Measurements from ENCODE around the gene JAK3. TPM values are rescaled to one million over a fixed set of nuclear protein-coding genes. Genes with fewer than 3 reads are reported as not detected.
"Not testable (repeated sequence)": the region's sequence is repeated elsewhere in the genome, so short reads cannot be mapped to it uniquely, and the experiment has no call there.

Gene JAK3
- polyA plus RNA-seq, 1 donor = 4.3 TPM

DNA sequence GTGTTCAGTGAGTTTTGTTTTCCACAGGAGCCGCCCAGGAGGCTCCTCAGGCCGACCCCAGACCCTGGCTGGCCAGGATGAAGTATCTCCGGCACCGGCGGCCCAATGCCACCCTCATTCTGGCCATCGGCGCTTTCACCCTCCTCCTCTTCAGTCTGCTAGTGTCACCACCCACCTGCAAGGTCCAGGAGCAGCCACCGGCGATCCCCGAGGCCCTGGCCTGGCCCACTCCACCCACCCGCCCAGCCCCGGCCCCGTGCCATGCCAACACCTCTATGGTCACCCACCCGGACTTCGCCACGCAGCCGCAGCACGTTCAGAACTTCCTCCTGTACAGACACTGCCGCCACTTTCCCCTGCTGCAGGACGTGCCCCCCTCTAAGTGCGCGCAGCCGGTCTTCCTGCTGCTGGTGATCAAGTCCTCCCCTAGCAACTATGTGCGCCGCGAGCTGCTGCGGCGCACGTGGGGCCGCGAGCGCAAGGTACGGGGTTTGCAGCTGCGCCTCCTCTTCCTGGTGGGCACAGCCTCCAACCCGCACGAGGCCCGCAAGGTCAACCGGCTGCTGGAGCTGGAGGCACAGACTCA lies 40.0 kb downstream of the JAK3 start:
- DNase-seq = no peak

GRCh38 chr19:17806945-17807344 lies 40.8 kb downstream of the JAK3 start:
- DNase-seq = no peak

- DNase-seq = no peak
Observed at GRCh38 chr19:17805427-17805826, 42.4 kb downstream of the JAK3 start.

- DNase-seq = no peak
Observed at GRCh38 chr19:17803264-17803896, 44.4 kb downstream of the JAK3 start.

DNA sequence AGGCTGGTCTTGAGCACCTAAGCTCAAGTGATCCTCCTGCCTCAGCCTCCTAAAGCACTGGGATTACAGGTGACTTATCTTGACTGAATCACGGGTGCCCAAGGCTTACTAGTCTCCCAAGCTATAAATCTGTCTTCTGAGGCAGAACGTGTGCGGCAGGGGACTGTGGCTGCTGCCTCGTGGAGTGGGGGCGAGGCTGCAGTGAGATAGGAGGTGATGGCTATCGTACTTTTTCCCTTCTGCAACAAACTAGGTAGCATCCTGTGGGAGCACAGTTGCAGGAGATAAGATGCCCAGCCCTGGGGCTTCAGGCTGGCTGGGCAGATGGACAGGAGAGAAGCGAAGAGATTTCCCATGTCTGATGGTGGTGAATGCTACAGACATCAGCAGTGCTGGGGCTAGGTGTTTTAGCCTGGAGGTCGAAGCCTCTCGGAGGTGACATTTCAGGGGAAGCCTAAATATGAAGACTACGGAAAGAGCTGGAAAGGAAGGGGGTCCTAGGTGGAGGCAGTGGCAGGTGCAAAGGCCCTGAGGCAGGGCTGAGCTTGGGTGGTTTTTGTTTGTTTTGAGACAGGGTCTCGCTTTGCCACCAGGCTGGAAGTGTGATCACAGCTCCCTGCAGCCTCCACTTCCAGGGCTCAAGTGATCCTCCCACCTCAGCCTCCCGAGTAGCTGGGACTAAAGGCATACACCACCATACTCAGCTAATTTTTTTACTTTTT lies 45.5 kb downstream of the JAK3 start:
- no peak for DNase-seq

GRCh38 chr19:17798599-17798998 lies 49.2 kb downstream of the JAK3 start:
- not testable (repeated sequence) for DNase-seq

GRCh38 chr19:17797424-17798201 lies 50.2 kb downstream of the JAK3 start:
- DNase-seq = no peak

GRCh38 chr19:17796838-17797423 lies 50.9 kb downstream of the JAK3 start:
- no peak for DNase-seq

DNA sequence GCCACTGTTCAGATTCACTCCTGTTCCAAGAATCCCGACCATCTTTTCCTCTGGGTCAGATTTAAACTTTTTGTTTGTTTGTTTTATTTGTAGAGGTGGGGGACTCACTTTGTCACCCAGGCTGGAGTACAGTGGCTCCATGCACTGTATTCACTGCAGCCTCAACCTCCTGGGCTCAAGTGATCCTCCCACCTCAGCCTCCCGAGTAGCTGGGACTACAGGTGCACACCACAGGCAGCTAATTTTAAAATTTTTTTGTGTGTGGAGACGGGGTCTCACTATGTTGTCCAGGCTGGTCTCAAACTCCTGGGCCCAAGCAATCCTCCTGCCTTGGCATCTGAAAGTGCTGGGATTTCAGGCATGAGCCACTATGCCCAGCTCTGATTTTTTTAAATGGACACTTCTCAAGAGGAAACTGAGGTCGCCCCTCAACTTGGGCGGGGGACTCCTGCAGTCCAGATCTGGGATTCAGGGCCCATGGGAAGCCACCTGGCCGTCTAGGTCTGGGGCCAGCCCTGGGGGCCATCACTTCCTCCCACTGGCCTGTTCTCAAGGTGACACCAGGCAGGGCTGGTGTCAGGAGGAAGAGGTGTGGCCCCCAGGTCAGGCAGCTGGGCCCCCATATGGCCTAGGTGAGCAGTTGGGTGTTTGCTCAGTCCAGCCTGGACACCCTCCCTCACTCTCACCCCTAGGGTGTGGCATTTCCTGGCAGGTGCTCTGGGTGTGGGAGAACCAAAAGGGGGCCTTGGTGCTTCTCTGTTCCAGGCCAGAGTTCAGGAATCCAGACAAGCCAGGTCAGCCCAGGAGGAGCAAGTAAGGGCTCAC lies 51.6 kb downstream of the JAK3 start:
- no peak for DNase-seq

DNA sequence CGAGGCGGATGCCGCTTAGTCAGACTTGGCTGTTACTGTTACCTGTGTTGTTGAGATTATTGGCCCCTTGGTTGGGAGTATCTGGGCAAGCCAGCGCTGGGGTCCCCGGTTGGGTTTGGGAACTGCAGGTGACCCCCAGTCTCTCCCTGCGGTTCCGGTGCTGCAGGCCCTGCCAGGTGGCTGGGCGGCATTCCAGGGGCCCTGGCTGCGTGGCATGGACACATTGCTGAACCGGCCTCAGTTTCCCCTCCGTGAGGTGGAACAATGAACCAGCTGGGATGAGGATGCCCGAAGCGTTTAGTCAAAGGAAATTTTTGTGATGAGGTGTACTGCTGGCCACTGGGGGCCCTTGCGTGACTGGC lies 52.3 kb downstream of the JAK3 start:
- no peak for DNase-seq

DNA sequence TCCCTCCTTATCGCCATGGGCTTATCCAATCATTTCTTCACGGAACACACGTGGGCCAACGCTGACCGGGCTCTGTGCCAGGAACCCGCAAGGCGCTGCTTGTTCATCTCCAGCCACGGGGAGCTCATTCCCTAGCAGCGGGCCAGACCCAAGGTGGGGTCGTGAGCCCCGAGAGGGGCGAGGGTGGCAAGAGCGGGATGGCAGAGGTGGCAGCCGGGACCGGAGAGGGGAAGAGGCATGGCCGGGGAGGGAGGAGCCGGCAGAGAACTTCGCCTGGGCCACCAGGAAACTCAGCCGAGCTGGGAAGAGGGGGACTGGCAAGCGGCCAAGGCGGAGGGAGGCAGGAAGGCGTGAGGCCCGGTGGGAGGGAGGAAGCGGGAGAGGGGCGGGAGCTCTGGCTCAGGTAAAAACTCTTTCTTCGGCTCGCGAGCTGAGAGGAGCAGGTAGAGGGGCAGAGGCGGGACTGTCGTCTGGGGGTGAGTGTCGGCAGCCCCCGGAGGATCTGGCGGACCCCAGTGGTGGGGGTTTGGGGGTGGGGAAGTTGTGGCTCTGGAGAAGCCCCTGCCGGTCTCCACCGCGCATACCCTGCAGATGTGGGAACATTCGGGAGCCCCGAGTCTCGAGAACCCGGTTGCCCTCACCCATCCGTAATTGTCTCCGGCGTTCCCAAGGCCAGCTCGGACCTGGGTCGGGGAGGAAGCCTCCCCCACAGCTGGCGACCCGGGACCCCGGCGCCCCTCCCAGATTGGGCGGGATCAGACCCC lies 52.9 kb downstream of the JAK3 start, which contains the start of gene B3GNT3:
Gene B3GNT3, plus strand, starts transcription at position 408 of the 764 bp plus-strand sequence. CDS start 12,670 bp downstream, outside the sequence.
- peak; percentile 40 for DNase-seq

DNA sequence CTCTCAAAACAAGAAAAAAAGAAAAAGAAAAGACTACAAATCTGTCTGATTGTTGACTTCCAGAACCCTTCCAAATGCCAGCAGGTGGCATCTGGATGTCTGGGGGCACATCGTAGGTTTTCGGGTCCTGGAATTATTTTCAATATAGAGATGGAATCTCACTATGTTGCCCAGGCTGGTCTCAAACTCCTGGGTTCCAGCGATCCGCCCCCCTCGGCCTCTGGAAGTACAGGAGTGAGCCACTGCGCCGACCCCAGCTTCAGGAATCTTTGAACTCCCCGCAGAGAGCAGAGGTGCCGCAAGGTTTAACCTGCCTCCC lies 53.4 kb downstream of the JAK3 start:
- DNase-seq = no peak

DNA sequence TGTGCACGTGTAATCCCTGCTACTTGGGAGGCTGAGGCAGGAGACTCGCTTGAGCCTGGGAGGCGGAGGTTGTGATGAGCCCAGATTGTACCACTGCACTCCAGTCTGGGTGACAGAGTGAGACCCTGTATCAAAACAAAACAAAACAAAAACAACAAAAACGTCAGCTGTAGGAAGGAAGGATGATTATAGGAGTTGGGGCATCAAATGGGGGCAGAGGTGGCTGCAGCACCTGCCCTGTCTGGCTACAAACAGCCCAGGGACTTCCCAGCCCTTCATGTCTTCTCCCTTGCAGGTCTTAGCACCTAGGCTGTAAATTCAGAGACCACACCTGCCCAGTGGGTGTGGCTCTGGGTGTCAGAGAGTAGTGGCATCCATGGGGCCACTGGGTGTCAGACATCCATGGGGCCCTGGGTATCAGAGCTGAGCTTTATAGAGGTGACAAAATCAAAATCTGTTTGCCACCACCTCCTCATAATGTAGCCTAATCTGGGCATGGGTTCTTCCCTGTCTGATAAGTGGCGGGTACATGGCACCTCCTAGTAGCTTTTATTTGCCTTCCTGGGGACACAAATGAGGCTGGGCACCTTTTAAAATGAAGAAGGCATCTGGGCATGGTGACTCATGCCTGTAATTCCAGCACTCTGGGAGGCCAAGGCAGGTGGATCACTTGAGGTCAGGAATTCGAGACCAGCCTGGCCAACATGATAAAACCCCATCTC lies 57.6 kb downstream of the JAK3 start:
- no peak for DNase-seq

GRCh38 chr19:17788632-17789031 lies 59.1 kb downstream of the JAK3 start:
- no peak for DNase-seq

DNA sequence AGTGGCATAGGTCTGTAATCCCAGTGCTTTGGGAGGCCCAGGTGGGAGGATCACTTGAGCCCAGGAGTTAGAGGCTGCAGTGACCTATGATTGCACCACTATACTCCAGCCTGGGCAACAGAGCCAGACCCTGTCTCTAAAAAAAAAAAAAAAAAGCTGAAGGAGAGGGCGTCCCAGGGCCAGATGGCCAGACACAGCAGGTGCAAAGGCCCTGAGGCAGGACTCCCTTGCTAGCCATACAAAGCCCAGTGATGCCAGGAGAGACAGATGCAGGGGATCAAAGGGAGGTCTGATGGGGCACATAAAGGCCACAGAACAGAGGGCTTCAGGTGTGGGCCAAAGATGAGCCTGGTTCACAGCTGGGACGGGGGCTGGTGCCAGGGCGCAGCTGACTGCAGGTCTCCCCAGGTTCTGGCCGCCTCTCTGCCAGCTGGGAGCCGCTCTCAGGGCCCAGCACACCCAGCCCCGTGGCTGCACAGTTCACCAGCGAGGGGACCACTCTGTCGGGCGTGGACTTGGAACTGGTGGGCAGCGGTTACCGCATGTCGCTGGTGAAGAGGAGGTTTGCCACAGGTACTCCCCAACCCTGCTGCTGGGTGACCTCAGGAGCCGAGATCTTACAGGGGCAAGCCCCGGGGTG lies 60.4 kb downstream of the JAK3 start:
- no peak for DNase-seq

- peak; percentile 78 for DNase-seq
Observed at GRCh38 chr19:17784201-17785008, 63.4 kb downstream of the JAK3 start.

- DNase-seq = not testable (repeated sequence)
Observed at GRCh38 chr19:17783721-17784120, 64.1 kb downstream of the JAK3 start.

- DNase-seq = no peak
Observed at GRCh38 chr19:17780781-17781180, 67.0 kb downstream of the JAK3 start.

Data from left kidney (tissue), 2 donors.